ENCODE measurements around the gene PHYH.

The PHYH gene

GRCh38 chr10:13231808-13232207 is 68.1 kb downstream of the PHYH start:
- Mint-ChIP-seq H3K27me3 (no peaks in the 10 kb centered on the region), H3K4me1 (ENCODE audit: low read depth) (no peaks in the 10 kb centered on the region), H3K36me3 (ENCODE audit: low read depth) (no peaks in the 10 kb centered on the region)

GRCh38 chr10:13231190-13231589 is 68.7 kb downstream of the PHYH start:
- H3K4me1 Mint-ChIP-seq (ENCODE audit: low read depth): no peaks in the 10 kb centered on the region
- H3K27me3 Mint-ChIP-seq: no peaks in the 10 kb centered on the region
- H3K36me3 Mint-ChIP-seq (ENCODE audit: low read depth): no peaks in the 10 kb centered on the region
- H3K9me3 Mint-ChIP-seq: no peaks in the 10 kb centered on the region
- H3K27ac Mint-ChIP-seq: no peak overlapping the region
- H3K4me3 Mint-ChIP-seq: no peak overlapping the region

More at GRCh38 chr10:13231808-13232207, 68.1 kb downstream of the PHYH start:
- Mint-ChIP-seq H3K4me3 (no peak overlapping the region), H3K27ac (no peak overlapping the region), H3K9me3 (no peaks in the 10 kb centered on the region)
